Loucy (cell line): ENCODE results near the gene MLKL.

Source experiments
- H2AFZ ChIP-seq: fragments of 200-600 bp; sonication (generic); 2 replicates; pipeline ENCODE4 v1.6.0; 2016; ENCODE audit warnings: antibody characterized with exemption, mild to moderate bottlenecking, low read length, moderate library complexity
- H3F3A ChIP-seq: fragments of 200-600 bp; 2 replicates; pipeline ENCODE4 v1.6.0; 2016; ENCODE audit warnings: antibody characterized with exemption, low read depth, mild to moderate bottlenecking
- H3K27me3 ChIP-seq: fragments of 200-600 bp; sonication (generic); 2 replicates; pipeline ENCODE4 v1.6.1; 2014; ENCODE audit warnings: low read length, mild to moderate bottlenecking; ENCODE audit not compliant: insufficient read depth, poor library complexity, severe bottlenecking
- H3K36me3 ChIP-seq: fragments of 200-600 bp; sonication (generic); 2 replicates; pipeline ENCODE4 v1.6.1; 2016; ENCODE audit warnings: low read length; ENCODE audit not compliant: insufficient read depth
- H3K4me1 ChIP-seq: fragments of 200-600 bp; sonication (generic); 2 replicates; pipeline ENCODE4 v1.5.1; 2014; ENCODE audit warnings: low read length, mild to moderate bottlenecking; ENCODE audit not compliant: insufficient read depth, poor library complexity, severe bottlenecking
- H3K4me2 ChIP-seq: fragments of 200-600 bp; sonication (generic); 2 replicates; pipeline ENCODE4 v1.6.0; 2014; ENCODE audit warnings: antibody characterized with exemption, low read length, low read depth, mild to moderate bottlenecking; ENCODE audit not compliant: poor library complexity, severe bottlenecking
- H3K4me3 ChIP-seq: fragments of 200-600 bp; sonication (generic); 2 replicates; pipeline ENCODE4 v1.5.1; 2014; ENCODE audit warnings: low read length, mild to moderate bottlenecking, mixed read lengths; ENCODE audit not compliant: poor library complexity, severe bottlenecking
- H3K79me2 ChIP-seq: fragments of 200-600 bp; sonication (generic); 2 replicates; pipeline ENCODE4 v1.6.1; 2014; ENCODE audit warnings: low read length; ENCODE audit not compliant: insufficient read depth
- H3K9ac ChIP-seq: fragments of 200-600 bp; sonication (generic); 2 replicates; pipeline ENCODE4 v1.6.0; 2014; ENCODE audit warnings: mild to moderate bottlenecking, low read depth, low read length, moderate library complexity; ENCODE audit not compliant: poor library complexity, severe bottlenecking
- H3K9me2 ChIP-seq: fragments of 200-600 bp; sonication (generic); replicated peaks from 2 replicates; pipeline ENCODE4 v1.6.1; 2016; ENCODE audit warnings: low read depth, low read length, mixed read lengths
- H3K9me3 ChIP-seq: fragments of 200-600 bp; sonication (generic); 2 replicates; pipeline ENCODE4 v1.6.1; 2014; ENCODE audit warnings: mild to moderate bottlenecking, antibody characterized with exemption, low read length, low read depth; ENCODE audit not compliant: insufficient read depth
- H4K20me1 ChIP-seq: fragments of 200-600 bp; sonication (generic); 2 replicates; pipeline ENCODE4 v1.6.0; 2014; ENCODE audit warnings: antibody characterized with exemption, low read length, mild to moderate bottlenecking; ENCODE audit not compliant: insufficient read depth, poor library complexity, severe bottlenecking
- CTCF ChIP-seq: fragments of 200-600 bp; sonication (generic); conservative IDR thresholded peaks from 2 replicates; pipeline ENCODE4 v1.5.1; 2014; ENCODE audit warnings: mild to moderate bottlenecking, antibody characterized with exemption, low read length
- EZH2phosphoT487 ChIP-seq: fragments of 200-600 bp; IDR thresholded peaks from 2 replicates; pipeline ENCODE4 v1.6.1; 2018; ENCODE audit warnings: antibody characterized with exemption, mild to moderate bottlenecking, moderate library complexity, borderline replicate concordance

MLKL gene

GRCh38 chr16:74661064-74661463 lies 39.6 kb downstream of the MLKL start:
- peaks cover 72% of the 10 kb centered on the region for H3K36me3 ChIP-seq
- no peak overlapping the region for H2AFZ ChIP-seq
- peaks cover 100% of the 10 kb centered on the region for H4K20me1 ChIP-seq
- H3F3A ChIP-seq: no peaks in the 10 kb centered on the region
- no peaks in the 10 kb centered on the region for H3K9me2 ChIP-seq
- H3K27me3 ChIP-seq: peaks cover 2% of the 10 kb centered on the region
- no peaks in the 10 kb centered on the region for H3K9me3 ChIP-seq
- H3K4me3 ChIP-seq: peak overlapping the region; percentile 90
- H3K4me1 ChIP-seq: peaks cover 84% of the 10 kb centered on the region
- peak overlapping the region; percentile 81 for H3K4me2 ChIP-seq
- peak overlapping the region; percentile 53 for H3K9ac ChIP-seq
- TF ChIP-seq CTCF (no peak), EZH2phosphoT487 (no peak)
- H3K79me2 ChIP-seq: peaks cover 100% of the 10 kb centered on the region

- Histone ChIP-seq H4K20me1 (peaks cover 100% of the 10 kb centered on the region), H3K4me1 (peaks cover 84% of the 10 kb centered on the region), H3K9me2 (no peaks in the 10 kb centered on the region), H2AFZ (no peak overlapping the region), H3K9me3 (no peaks in the 10 kb centered on the region), H3K79me2 (peaks cover 100% of the 10 kb centered on the region), H3K27me3 (no peaks in the 10 kb centered on the region), H3K36me3 (peaks cover 76% of the 10 kb centered on the region), H3K4me3 (peak overlapping the region; percentile 90), H3K9ac (peak overlapping the region; percentile 53), H3K4me2 (peak overlapping the region; percentile 81), H3F3A (no peaks in the 10 kb centered on the region)
- TF ChIP-seq EZH2phosphoT487 (no peak), CTCF (0 out of 2 replicates have a peak, but pooled peaks have one; percentile 9)
These were observed 40.3 kb downstream of the MLKL start for GRCh38 chr16:74660383-74660782.

- Histone ChIP-seq H3K9me3 (no peaks in the 10 kb centered on the region), H3K4me3 (peak overlapping the region; percentile 90), H3K79me2 (peaks cover 100% of the 10 kb centered on the region), H3K4me1 (peaks cover 81% of the 10 kb centered on the region), H4K20me1 (peaks cover 98% of the 10 kb centered on the region), H2AFZ (no peak overlapping the region), H3K9me2 (no peaks in the 10 kb centered on the region), H3F3A (no peaks in the 10 kb centered on the region), H3K4me2 (peak overlapping the region; percentile 81), H3K9ac (no peak overlapping the region), H3K36me3 (peaks cover 76% of the 10 kb centered on the region), H3K27me3 (no peaks in the 10 kb centered on the region)
- no peak for TF ChIP-seq EZH2phosphoT487
- no peak for TF ChIP-seq CTCF
These were observed 41.6 kb downstream of the MLKL start for GRCh38 chr16:74659041-74659440.
